ENCODE results near the gene LGI1.
A peak's percentile ranks its signal among the peaks of the same experiment; 100 is the strongest.

The LGI1 gene

GRCh38 chr10:93757801-93758507 lies at the start of gene LGI1:
Gene LGI1, plus strand, starts transcription at chr10:93757936. Its CDS starts 209 bp downstream, at chr10:93758145.
- DNase-seq (ENCODE audit: low read depth) = no peak
- no peak for TF ChIP-seq CTCF (conservative IDR thresholded peaks at IDR 0.05; ENCODE audit: low read depth, low read length)
- peak within 1 kb of the TSS; percentile 1 for H3K4me3 ChIP-seq (ENCODE audit: low read length)

GRCh38 chr10:93710333-93710909 lies 47.3 kb upstream of the LGI1 start:
- no peak overlapping the region for H3K4me3 ChIP-seq (ENCODE audit: low read length)
- no peak for TF ChIP-seq CTCF (conservative IDR thresholded peaks at IDR 0.05; ENCODE audit: low read depth, low read length)
- DNase-seq (ENCODE audit: low read depth) = no peak

- no peak for TF ChIP-seq CTCF (conservative IDR thresholded peaks at IDR 0.05; ENCODE audit: low read depth, low read length)
- no peak overlapping the region for H3K4me3 ChIP-seq (ENCODE audit: low read length)
- DNase-seq (ENCODE audit: low read depth) = no peak
Observed at GRCh38 chr10:93711891-93712290, 45.8 kb upstream of the LGI1 start.

GRCh38 chr10:93712593-93712992 lies 45.1 kb upstream of the LGI1 start:
- no peak for TF ChIP-seq CTCF (conservative IDR thresholded peaks at IDR 0.05; ENCODE audit: low read depth, low read length)
- no peak overlapping the region for H3K4me3 ChIP-seq (ENCODE audit: low read length)
- DNase-seq (ENCODE audit: low read depth) = no peak

- TF ChIP-seq CTCF (conservative IDR thresholded peaks at IDR 0.05; ENCODE audit: low read depth, low read length) = no peak
- no peak overlapping the region for H3K4me3 ChIP-seq (ENCODE audit: low read length)
- DNase-seq (ENCODE audit: low read depth) = no peak
Observed at GRCh38 chr10:93715345-93715744, 42.4 kb upstream of the LGI1 start.

- no peak for TF ChIP-seq CTCF (conservative IDR thresholded peaks at IDR 0.05; ENCODE audit: low read depth, low read length)
- DNase-seq (ENCODE audit: low read depth) = no peak
- no peak overlapping the region for H3K4me3 ChIP-seq (ENCODE audit: low read length)
Observed at GRCh38 chr10:93716766-93717165, 41.0 kb upstream of the LGI1 start.

All from retinal pigment epithelial cell (primary cell).